ENCODE data around the gene RALB.
"Not testable (repeated sequence)": the region's sequence is repeated elsewhere in the genome, so short reads cannot be mapped to it uniquely, and the experiment has no call there.

Gene RALB

DNA sequence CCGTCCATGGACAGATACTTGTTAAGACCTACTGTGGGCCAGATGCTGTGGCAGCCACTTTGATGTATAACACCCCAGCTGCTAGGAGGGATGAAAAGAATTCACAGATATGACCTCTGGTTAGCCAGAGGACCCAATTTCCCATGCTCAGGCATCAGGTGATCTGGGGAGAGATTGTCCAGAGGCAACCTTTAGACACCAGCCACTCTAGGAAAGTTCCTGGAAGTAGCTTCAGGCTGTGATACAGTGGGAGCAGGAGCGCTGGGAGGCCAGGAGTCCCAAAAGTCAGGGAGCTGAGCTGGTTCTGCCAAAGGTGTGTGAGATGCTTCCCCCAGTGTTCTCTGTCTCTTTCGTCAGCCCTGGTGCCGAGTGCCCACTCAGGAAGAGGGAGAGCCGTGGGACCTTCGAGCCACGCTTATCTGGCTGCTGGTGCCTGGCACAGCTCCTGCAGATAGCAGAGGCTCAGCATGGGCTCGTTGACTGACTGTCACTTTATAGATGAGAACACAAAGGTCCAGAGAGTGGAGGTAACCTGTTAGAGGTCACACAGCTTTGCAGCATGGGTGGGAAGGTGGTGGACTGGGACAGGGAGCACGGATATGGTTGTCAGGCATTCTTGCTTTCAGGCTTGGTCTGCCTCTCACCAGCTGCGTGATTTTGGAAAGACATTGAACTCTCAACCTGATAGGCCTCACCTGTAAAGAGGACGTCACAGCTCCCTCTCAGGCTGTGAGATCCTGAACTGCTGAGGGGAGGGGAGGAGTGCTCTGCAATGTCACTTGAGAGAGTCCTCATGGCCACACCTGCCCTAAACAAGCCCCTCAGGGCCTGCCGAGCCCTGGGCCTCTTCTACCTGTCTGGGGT is 7.8 kb upstream of the RALB start:
- no peak for DNase-seq

DNA sequence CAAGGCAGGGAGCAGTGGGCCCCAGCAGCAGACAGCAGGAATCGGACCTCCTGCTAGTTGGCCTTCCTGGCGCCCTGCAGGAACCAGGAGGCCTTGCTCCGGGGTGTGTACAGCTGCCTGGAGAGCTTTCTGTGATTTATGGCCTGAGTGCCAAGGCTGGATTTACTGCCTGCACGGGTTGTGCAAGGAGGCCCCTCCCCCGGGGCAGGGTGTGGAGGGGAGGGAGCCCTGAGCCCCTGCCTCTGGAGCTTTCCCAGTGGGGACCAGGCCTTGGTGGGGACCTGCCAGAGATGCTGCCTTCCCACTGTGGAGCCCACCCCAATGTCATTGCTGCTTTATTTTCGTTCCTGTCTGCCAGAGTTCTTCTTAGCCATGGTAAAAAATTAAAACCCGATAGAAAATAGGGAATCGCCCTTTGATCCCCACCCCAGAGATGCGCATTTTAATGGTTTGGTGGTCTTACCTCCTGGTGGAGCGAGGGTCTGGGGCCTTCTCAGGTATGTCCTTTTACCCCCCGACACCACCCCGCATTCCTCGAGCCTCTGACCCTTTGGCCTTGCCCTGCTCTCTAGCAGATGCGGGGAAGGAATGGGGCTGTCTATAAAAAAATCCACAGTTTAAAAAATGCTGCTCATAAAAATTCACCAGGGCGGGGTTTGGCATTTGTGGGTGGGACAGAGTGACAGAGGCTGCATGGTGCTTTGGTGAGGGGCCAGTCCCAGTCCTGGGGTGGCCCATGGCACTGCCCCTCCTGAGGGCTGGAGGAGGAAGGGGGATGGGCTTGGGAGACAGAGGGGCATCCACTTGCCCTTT is 6.9 kb upstream of the RALB start:
- DNase-seq, result no peak

DNA sequence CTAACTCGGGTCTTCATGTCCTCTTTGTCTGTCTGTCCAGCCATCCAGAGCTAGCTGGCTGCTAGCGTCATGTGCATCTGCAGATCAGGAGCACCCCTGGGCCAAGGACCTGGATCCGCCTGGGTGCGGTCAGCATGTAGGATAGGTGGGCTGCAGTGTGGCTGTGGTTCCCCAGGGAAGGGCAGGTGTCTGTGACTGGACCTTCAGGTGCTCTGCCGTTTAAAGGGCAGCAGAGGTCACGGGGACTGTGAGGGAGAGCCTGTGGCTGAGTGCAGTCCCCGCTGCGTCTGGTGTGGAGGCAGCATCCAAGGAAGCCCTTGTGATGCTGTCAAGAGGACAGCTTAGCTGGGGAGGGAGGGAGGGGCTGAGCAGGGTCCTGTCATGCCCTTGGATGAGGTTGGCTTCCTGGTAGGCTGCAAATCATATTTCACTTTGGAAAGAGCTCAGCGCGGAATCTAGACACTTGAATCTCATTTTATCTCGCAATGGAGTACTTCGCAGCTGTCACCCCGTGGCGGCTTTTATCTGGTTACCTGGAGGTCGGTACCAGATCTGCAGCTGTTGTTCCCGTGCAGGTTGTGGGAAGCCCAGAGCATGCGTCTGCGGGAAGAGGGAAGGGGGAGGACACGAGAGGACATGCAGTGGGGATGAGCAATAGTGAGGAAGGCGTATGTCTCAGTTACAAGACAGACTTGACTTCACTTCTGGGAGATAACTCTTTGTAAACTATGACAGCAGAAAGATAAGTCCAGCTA is 5.9 kb upstream of the RALB start:
- no peak for DNase-seq

DNA sequence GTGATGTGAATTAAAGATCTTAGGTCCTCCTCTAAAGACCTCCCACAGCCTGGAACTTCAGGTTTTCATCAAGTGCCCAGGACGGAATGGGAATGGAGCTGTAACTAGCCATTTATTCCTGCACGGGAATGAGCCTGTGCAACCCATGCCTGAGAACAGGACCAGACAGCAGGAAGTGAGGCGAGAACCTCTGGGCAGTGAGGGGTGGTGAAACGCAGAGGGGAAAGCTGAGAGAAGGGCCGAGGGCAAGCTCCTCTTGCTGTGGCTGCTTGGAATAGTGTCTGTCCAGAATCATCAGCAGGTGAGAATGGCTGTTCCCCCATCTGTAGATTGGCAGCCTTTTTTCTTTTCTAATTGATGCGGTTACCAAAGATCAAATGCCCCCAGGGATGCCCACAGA is 4.8 kb upstream of the RALB start:
- DNase-seq, result no peak

DNA sequence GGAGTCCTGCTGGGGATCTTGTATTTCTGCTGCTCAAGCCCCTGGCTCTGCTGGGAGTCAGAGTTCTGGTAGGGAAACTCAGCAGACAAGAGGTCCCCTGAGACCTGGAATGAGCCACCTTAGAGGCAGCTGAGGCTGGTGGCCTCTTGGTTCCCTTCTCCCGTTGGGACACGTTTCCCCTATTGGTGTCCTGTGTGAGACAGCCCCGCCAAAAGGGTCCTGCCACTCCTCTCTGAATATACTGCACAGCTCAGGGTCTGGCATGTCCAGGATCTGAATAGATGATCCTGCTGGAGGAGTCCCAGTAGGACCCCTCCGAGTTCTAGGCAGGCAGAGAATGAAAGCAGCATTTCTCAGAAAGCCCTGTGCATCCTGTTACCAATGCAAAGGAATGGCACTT is 2.0 kb upstream of the RALB start:
- no peak for DNase-seq

DNA sequence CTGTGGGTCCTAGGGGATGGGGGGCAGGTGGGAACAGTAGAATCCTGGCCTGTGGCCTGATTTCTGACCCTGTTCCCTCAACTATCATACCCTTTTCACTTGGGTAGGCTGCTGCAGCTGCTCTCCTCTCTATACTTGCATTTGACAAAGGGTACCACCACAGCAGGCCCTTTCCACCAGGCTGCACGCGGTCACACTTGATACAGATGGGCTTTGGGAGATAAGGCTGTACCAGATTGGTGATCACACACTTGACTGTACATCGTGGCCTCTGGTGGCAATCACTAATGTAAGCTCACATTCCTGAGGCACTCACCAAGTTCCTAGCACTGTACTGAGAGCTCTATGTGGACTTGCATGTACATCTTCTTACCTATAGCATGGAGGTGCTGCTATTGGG is 1.6 kb upstream of the RALB start:
- no peak for DNase-seq

DNA sequence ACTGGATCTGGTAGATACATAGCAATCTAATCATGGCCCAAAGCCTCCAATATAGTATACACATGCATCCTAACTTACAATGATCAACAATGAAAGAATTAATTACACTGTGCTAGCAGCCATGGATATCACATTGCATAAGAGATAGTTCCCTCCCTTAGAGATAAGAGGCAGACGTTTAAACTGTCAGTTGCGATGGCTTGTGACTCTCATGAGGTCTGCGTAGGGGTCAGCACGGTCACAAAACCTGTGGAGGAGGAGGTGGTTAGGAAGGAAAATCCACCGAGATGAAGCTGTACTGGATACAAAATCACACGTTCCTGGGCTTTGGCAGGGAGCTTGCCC is 800 bp upstream of the RALB start:
- DNase-seq, result no peak

DNA sequence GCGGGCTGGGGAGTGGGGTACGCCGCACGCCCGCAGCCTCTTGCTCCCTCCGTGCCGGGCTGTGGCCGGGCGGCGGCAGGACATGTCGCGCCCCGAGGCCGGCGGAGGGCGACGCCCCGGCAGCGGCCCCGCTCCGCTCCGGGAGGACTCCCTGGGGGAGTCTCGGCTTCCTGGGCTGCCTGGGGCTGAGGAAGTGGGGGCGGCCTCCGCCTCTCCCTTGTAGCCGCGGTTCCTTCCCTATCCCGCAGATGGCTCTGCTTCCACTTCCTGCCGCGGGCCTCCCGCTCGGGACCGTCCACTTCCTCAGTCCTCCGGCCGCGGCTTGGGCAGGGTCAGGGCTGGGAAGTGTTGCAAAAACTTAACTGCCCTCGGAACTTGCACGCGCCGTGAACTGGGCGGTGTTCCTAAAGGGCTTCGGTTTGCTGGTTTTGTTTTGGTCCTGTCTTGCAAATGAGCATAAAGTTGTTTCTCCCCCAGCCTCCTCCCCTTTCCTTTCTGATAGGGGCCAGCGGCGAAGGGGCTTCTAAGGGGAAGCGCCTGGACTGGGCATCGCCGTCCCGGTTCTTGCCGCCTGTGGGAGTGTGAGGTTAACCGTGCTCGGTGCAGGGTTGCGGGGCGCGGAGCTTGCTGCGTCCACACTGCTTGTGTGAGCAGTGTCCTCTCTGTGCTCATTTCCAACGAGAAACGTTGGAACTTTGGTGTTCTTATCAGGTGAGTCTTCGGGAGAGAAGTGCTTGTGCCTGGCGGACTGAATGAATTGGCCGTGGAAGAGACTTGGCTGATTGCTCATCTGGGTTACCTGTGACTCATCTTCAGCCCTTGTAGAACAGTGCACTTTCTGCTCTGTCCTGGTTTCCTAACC is 600 bp downstream of the RALB start:
- peak in 1 of 2 donors; percentile 71 for DNase-seq

DNA sequence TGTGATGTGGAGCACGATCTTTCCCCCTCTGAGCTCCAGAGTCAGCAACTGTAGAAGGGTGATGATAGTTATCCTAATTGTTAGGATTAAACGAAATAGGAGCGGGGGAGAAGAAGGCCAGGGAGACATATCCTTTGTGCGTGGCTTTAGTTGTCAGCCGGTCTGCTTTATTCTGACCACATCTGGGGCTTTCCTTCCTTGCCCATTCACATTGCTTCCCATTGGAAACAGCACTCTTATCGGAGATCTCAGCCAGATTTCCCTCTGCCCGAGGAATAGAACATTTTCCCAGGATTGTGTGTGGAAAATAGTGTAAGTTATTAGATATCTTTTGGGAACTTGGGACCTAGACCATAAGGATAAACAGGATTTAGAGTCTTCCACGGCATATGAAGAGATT is 1.5 kb downstream of the RALB start:
- DNase-seq, result no peak

DNA sequence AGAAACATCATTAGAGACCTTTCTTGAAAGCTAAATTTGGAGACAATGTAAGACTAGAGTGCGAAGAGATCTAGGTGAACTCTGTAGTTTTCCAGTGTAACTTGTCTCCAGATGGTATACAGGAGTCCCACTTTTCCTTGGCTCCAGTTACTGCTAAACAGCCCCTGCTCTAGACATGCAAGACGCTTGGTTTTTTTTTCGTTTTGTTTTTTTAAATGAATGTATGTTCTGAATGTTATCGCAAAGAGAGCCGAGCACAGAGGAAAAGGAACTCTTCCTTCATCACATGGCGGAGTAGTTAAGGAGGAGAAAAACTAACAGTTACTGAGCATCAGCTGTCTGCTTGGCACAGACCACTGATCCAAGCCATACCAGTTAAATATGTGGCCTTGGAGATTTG is 2.4 kb downstream of the RALB start:
- no peak for DNase-seq

DNA sequence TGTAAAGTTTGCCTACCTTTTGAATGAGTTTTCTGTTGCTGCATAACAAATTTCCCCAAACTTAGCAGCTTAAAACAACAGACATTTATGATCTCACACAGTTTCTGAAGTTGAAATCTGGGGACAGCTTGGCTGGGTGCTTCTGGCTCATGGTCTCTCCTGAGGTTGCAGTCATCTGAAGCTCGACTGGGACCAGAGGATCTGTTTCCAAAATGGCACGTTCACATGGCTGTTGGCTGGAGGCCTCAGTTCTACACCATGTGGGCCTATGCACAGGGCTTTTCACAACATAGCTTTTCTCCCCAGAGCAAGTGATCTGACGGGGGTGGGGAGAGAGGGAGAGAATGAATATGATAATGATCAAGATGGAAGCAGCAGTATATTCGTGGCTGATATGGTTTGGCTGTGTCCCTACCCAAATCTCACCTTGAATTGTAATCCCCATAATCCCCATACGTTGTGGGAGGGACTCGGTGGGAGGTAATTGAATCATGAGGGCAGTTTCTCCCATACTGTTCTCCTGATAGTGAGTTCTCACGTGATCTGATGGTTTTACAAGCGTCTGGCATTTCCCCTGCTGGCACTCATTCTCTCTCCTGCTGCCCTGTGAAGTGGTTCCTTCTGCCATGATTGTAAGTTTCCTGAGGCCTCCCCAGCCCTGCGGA is 3.5 kb downstream of the RALB start:
- no peak for DNase-seq

DNA sequence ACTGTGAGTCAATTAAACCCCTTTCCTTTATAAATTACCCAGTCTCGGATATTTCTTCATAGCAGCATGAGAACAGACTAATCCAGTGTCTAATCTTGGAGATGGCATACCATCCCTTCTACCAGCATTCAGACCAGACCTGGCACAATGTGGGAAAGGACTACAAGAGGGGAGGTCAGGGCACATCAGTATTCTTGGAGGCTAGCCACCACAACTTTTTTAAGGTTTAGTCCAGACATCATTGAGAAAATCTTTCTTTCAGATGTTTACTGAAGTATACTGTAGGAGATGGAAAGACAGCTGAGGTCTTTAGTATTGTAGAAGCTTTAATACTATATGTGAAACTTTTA is 4.0 kb downstream of the RALB start:
- no peak for DNase-seq

DNA sequence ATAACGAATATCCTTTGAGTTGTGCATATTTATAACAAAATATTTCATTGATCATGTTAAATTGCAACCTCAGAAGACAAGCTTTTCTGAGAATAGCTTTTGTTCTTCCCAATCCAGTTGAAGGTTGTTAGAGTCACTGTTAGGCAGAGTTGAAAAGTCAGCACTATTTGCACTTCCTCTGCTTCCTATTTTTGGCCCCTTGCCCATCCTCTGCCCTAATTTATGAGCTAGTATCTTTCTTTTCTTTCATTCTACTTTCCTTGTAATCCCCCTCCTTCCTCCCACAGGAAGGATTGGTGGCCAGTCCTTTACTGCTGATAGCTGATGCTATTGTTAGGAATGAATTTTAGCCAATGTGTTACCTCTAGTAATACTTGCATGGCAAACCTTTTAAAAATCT is 4.9 kb downstream of the RALB start:
- DNase-seq, result no peak

DNA sequence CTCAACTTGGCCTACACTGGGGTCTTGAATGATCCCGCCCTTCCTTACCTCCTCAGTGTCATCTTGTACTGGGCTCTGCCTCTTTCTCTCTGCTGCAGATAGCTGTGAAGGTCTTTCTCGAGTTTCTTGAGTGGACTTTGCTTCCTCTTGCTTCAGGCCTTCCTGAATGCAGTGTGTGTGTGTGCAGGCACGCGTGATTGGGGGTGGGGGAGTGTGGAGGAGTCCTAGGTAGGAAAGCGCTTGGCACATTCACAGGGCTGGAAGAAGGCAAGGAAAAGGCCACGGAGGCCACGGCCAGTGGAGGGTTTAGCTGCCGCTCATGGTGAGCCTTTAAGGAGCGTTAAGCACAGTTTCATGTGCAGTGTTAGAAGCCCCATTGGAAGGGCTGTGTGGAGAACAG is 5.5 kb downstream of the RALB start:
- DNase-seq, result no peak

DNA sequence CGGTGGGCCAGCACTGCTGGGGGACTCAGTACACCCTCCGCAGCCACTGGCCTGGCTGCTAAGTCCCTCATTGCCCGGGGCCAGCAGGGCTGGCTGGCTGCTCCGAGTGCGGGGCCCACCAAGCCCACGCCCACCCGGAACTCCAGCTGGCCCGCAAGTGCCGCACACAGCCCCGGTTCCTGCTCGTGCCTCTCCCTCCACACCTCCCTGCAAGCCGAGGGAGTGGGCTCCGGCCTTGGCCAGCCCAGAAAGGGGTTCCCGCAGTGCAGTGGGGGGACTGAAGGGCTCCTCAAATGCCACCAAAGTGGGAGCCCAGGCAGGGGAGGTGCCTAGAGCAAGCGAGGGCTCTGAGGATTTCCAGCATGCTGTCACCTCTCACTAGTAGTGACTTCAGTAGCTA is 7.3 kb downstream of the RALB start:
- DNase-seq, result not testable (repeated sequence)

DNA sequence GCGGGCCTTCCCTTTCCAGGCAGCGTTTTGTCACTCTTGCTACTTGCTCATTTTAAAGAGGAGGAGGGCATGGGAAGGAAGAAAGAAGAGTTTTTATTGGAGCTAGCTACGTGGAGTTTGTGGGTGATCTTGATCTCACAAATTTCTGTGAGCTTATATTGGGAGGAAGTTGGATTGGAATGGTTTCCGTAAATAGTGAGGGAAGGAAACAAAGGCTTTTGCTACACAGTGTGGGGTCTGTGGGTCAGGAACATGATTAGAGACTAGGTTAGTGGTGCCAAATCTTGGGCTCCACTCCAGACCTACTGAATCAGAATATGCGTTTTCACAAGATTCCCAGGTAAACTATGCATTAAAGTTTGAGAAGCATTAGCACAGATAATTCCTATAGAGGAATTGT is 8.1 kb downstream of the RALB start:
- DNase-seq, result no peak

DNA sequence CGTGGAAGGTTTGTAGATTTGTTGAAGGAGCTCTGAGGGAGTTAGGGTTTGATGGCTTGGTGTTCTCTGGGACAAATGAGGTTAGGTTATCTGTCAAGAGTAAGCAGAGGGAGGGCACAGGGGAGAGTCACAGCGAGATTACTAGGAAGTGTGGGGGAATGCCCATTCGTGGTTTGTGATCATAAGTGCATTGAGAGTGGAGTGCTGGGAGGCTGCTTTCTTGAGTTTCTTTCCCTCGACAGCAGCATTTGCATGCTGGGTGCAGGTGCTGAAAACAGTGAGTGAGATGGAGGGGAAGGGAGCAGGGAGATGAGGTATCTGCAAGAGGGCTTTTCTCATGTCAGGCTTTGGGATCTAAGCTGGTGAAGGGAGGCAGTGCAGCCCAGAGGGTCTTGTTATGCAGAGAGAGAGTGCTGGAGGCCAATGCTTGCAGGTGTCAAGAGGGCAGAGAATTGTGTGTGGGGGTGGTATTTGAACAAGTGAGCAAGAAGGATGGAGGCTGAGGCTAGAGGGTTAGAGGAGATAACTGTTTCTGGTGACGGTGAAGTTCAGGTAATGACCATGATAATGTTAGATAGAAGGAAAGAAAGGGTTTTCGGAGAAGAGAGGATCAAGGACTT is 8.8 kb downstream of the RALB start:
- peak in 1 of 2 donors; percentile 22 for DNase-seq

DNA sequence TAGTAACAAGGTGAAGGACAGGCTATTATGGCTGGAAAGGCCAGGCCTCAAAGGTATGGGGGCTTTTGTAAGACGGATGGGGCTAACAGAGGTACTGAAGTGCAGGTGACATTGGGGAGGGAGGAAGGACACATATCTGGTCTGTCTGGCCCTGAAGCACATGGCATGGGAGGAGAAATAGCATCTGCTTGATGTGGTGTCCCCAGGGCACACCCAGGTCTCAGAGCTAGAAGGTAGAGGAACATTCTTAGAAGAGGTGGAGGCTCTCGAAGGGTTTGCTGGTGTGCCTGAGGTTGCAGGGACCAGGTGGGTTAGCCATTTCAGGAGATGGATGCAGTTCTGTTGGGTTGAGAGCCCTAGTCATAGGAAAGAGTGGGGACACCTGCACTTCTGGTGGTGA is 9.5 kb downstream of the RALB start:
- DNase-seq, result no peak

DNA sequence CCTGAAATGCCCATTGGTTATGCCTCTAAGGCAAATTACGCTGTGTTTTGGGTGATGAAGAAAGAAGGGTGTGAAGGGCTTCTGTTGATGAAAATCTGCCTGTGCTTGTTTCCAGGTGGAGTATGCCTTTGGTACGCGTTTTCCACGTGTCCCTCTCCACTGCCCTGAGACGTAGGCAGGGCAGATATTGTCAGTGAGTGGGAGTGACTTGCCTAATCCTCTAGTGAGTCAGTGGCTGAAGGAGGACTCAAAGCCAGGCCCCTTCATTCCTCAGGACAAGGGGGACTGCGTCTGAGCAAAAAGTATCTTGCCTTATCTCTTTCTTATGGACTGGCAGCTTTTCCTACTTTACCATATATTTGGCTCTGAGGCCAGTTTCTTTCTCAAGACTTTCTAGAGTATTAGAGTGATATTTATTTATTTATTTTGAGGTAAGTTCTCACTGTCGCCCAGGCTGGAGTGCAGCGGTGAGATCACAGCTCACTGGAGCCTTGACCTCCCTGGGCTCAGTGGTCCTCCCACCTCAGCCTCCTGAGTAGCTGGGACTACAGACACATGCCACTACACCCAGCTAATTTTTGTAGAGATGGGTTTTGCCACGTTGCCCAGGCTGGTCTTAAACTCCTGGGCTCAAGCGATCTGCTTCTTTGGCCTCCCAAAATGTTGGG is 10.2 kb downstream of the RALB start:
- DNase-seq, result no peak

DNA sequence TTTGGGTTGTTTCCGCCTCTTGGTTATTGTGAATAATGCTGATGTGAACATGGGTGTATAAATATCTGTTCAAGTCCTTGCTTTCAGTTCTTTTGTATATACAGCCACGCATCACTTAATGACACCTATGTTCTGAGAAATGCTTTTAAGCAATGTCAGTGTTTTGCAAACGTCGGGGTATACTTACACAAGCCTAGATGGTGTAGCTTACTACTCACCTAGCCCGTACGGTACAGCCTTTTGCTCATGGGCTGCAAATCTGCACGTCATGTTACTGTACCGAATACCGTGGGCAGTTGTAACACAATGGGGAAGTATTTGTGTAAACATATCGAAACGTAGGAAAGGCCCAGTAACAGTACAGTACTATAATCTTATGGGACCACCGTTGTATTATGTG is 12.4 kb downstream of the RALB start:
- DNase-seq, result no peak

DNA sequence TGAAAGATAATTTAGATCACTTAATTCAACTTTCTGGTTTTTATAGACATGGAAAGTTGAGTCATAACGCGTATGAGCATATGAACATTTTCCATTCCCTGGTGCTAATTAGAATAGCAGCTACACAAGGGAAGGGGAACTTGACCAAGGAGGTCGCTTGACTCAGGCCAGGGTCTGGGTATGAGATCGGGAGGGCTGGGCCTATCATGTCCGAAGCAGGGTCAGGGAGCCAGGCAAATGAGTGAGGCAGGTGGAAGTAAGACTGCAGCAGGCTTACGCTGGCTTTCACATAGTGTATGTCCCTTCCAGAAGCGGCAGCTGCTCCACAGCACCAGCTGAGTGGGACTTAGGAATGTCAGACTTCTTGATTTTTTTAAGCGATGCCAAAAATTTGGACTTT is 14.7 kb downstream of the RALB start:
- DNase-seq, result no peak
